ENCODE data around the gene GULP1.

DNA sequence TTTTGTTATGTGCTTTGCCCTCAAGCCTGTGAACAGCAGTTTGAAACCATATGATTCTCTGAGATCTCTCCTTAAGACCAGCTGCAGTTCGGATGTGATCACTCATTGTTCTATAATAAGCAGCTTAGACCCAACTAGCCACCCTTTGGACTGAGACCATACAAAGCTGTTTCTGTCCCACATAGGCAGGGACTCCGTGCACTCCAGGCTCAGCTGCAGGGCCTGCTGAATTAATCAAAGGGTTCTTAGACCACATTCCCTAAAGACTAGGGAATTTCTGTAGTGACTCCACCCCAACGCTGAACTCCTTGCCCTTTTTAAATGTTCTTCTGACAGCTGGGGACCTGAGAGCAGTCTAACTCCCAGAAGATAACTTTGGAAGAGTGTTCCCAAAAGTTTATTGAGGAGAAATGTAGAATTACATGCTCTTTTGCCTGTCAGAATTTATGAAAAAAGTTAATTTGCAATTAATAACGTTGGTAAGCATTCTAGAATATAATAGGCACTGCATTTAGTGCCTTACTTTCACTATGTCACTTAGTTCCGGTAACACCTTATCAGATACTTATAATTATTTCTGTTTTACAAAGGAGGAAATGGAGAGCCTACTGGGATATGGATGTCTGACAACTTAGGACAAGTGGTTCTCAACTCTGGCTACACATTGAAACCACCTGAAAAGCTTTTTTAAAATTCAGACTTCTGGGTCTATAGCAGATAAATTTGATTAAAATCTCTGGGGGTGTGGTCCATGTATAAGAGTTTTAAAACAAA is 42.3 kb downstream of the GULP1 start:
- TF ChIP-seq POLR2A (IDR thresholded peaks at IDR 0.05), result no peak
- TF ChIP-seq, protein P1, sequence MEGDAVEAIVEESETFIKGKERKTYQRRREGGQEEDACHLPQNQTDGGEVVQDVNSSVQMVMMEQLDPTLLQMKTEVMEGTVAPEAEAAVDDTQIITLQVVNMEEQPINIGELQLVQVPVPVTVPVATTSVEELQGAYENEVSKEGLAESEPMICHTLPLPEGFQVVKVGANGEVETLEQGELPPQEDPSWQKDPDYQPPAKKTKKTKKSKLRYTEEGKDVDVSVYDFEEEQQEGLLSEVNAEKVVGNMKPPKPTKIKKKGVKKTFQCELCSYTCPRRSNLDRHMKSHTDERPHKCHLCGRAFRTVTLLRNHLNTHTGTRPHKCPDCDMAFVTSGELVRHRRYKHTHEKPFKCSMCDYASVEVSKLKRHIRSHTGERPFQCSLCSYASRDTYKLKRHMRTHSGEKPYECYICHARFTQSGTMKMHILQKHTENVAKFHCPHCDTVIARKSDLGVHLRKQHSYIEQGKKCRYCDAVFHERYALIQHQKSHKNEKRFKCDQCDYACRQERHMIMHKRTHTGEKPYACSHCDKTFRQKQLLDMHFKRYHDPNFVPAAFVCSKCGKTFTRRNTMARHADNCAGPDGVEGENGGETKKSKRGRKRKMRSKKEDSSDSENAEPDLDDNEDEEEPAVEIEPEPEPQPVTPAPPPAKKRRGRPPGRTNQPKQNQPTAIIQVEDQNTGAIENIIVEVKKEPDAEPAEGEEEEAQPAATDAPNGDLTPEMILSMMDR (IDR thresholded peaks at IDR 0.05), result no peak
